GM19467 (cell line): ENCODE data around the gene RAB37.

Source experiments
- ATAC-seq: cut with Tn5 transposase; IDR thresholded peaks from one replicate; pipeline ENCODE4 v1.9.1; 2021; ENCODE audit warnings: mild to moderate bottlenecking, moderate library complexity; ENCODE audit not compliant: unreplicated experiment

The RAB37 gene

DNA sequence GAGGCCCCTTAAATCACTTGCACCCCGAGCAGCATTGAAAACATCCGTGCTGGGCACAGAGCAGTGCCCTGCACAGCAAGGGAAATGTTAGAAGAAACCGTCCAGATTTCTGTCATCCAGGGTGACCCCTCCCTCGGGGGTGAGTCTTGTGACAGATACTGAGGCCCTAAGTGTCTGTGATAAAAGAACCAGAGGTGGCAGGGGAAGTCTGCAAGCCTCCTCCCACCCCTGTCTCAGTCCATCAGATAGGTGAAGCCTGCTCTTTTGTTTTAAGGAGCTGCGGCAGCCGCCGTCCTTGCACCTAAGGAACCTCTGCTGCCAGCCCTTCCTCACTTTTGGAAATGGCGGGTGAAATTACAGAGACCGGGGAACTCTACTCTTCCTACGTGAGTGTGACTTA lies 39.9 kb downstream of the RAB37 start:
- no peak for ATAC-seq

DNA sequence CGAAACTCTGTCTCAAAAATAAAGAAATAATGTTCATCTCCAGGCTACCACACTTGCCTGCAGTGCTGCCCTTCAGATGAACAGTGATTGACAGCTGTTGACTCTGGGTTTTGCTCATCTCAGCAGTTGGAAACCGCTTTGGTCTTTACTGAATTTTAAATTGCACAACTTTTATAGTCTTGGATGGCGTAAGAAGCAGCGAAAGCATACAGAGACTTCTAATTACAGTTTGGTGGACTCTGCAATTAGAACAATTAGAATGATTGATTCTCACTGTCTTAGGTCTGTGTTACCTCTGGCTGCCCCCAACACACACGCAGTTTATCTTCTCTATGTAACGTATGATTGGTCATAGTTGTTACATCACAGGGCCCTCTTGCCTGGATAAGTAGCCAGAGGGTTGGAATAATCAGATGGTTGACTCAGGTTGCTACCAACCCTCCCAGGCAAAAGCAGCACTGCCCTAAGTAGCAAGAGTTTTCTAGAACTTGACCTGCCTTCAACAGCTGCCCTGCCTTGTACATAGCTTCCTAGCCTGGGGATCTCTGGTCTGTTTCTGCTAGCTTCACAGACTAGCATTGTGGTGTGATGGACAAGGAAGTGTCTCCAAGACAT lies 41.0 kb downstream of the RAB37 start:
- no peak for ATAC-seq

DNA sequence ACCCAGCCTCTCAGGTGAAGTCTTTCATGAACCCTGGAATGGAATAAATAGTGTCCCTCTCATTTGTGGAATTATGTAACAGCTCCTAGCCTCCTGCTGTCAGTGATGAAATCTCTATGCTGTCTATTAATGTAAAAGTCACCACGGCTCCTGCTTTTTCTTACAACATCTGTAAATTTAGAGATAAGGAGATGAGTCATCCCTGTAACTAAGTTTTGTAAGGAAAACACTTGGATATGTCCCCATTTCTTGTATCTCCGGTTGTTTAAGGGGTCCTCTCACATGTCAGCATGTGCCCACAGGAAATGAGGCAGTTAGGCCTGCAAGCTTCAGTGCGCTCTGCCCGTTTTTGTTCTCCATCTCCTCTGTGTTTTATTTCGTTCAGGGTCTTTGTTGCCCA lies 41.9 kb downstream of the RAB37 start:
- ATAC-seq: no peak

DNA sequence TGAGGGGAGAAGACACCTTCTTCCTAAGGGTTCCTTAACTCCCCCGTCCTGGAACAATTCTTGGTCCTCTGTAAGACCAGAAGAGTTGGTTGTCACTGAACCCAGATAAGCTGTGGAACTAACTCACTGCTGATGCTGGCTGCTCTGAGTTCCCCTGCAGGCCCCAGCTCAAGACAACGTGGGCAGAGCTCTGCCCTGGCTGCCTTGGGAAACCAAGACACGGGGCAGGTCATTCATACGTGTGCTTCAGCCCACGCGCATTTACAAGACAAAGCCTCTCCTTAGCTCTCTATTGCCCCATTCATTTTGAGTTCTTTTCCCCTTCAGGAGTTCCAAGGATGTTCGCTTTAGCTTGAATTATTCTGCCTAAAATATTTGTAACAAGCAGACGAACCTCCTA lies 42.4 kb downstream of the RAB37 start:
- no peak for ATAC-seq

DNA sequence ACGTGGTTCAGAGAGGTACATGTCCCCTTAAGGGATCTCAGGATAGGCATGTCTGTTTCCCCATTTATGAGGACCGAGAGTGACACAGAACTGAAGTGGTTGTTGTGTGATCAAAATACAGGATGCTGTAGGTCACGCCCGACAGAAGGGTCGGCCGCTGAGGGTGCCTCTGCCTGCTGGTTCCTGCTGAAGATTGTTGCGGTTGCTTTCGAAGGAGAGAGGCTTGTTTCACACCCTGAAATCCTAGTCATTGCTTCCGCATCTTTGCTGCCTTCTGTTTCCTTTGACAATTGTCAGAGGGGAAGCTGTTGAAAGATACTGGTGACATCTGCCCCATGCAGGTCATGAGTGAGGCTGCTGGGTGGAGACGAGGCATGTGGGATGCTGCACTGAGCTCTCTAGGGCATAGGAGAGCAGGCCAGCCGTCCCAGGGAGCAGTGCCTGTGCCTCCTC lies 42.9 kb downstream of the RAB37 start:
- ATAC-seq: no peak

DNA sequence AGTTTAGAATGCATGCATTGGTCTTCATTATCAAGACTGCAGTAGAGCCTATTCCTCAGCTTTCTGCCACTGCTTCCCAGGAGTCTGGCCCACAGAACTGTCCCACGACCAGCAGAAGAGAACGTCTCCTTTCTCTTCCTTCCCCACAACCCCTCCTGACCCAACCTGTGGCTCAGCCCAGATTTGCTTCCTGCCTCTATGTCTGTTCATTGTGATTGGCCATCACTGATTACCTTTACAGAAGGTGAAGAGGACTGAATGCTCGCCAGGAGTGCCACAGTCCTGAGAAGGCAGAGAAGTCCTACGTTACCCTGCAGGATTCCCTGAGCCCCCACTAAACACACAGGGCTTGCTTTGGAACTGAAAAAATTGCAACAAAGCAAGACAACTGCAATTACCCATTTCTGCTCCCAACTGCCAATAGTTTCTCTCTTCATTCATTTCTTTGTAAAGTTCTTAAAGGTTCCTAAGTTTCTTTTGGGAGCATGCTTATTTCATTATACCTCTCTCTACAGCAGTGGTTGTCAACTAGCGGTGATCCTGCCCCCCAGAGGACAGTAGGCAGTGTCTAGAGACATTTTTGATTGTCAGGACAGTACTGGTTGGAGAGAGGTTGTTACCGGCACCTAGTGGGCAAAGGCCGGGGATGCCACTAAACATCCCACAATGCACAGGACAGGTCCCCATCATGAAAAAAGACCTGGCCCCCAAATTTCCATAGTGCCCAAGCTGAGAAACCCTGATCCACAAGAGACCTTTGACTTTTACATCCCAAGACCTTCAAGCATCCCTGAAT lies 43.6 kb downstream of the RAB37 start:
- no peak for ATAC-seq

DNA sequence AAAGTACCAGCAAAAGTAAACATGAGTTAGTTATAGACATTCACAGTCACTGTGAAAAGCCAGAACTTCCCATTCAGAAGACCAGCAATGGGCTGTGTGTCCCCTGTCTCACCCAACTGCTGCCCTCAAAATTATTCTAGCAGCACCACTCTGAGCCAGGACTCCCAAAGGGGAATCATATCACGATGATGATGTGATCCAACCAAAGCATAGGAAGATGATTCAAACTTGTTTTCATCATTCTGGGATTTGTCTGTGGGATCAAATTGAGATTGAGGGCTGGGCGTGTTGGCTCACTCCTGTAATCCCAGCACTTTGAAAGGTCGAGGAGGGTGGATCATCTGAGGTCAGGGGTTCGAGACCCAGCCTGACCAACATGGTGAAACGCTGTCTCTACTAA lies 45.5 kb downstream of the RAB37 start:
- no peak for ATAC-seq

DNA sequence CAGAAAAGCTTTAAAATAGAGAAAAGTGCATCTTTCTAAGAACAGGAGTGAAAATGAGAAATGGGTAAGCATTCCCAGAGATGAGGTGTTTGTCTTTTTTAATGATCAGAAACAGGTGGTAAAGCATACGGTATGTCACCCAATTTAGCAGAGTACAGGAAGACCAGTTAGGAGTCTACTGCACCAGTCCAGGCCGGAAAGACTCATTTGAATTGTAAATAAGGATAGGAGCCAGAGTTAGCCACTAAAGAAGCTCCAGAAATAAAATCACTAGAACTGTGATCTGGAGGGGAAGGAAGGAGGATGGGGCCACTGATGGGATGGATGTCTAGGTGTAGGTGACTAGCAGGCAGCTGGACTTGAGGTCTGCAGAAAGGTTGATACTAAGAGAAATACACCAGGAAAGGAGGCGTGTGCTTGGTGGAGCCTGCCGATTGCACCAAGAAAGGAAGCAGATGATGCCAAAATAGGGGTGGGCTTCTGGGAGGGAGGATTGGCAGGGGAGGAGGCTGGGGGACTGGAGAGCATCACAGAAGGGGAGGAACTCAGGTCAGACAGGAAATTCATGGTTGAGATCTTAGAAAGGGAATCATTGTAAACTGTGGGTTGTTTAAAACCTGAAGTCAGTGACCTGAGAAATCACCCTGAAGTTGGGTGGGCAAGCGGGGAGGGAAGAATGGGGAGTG lies 47.2 kb downstream of the RAB37 start:
- no peak for ATAC-seq

DNA sequence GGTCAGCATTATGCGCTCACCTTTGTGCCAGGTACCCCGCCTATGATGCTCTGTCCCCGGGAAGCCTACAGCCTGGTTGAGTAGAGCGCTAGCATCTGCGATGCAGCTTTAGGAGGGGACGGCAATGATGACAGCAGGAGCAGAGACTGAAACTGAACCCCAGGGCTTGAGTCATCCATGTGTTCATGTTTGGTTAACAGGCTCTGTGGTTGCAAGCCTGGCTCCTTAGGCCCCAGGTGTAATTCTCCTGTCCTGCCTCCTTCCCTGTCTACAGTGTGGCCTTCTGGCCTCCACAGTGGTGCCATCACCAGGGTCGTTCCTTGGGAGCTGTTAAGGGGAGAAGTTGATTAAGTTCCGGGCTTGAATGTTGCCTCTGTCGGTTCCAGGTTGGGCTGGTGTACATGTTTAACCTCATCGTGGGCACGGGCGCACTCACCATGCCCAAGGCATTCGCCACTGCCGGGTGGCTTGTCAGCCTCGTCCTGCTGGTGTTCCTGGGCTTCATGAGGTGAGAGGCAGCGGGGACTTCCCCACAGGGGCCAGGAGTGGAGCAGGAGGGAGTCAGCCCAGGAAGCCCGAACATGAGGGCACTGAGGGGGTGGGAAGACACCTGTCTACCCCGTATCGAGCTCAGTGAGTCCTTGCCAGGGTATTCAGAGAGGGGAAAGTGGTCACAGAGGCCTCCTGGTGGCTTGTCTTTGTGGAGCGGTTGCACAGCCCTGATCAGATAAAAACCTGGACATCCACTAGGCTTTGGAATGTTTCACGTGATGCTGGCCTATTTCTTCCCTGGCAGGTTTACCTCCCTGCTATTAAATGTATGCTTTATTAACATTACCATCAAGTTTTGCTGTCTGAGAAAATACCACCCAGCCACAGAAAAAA lies 48.3 kb downstream of the RAB37 start:
- no peak for ATAC-seq

DNA sequence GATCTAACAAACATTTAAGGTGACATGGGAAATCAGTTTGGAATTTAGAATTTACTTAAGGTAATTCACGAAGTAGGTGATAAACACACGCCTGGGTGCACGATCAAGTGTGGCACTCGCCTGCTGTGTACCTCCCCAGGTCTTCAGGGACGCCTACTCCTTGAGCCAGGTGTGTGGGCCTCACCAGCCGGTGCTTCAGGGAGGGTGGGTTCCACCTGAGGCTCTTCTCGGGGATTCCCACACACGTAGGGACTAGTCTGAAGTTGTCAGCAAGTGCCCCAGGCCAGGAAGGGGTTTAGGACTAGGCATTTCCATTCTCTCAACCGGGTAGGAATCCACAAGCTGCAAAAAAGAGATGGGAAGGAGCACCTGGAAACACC lies 48.9 kb downstream of the RAB37 start:
- no peak for ATAC-seq

DNA sequence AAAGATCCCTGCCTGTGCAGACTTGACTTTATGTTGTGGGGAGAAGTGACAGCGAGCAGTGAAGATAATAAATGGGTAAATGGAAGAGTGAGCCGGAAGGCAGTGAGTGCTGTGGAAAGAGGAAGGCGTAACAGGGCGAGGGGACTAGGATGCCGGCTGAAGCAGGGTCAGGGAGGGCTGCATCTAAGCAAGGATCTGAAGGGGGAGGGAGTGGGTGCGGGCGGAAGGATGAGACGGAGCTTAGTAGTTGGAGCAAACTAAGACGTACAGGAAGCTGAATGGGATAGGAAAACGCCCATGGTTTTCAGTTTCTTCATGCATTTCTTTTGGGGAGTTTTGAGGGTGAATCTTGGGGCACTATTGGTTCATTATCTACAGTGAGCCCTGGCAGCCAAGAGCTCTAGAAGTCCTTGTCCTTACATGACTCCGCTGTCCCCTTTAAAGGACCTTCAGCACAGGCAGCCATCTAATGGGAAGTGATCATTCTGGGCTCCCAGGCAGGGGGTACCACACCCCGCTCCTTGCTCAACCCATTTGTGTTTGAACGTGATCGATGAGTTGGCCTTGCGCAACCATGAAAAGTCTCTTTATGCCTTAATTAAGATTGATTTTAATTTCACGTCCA lies 49.5 kb downstream of the RAB37 start:
- no peak for ATAC-seq

DNA sequence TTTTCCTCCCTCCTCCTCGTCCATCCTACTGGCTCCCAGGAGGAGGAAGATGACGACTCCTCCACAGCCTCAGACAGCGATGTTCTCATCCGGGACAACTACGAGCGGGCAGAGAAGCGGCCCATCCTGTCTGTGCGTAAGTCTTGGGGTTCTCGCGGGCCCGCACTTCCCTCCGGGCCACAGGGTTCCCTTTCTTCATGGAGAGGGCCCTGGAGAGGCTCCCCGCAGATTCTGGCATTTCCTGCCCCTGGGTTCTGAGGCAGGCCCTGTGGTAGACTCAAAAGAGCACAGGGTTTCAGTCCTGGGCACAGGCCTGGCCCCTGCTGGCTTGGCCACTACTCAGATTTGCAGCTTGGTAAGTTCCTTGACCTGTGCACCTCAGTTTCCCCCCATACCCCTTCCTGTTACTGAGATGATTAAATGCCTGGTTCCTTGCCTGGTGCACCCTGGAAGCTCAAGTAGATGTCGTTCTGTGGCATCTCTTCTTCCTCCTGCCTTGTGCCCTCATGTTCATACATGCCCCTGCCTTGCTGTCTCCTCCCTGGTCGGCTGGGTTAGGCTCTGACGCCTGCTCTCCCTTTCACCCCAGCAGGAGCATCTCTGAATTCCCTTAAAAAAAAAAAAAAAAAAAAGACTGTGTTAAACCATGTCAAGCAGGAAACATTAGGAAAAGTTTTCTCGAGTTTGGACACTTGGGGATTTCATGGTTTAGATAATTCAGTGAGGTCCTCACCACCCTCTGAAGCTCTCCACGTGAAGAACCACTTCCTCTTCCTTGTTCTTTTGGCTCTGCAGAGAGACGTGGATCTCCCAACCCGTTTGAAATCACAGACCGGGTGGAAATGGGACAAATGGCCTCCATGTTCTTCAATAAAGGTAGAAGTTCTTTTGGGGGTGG lies 53.4 kb downstream of the RAB37 start:
- ATAC-seq: no peak

DNA sequence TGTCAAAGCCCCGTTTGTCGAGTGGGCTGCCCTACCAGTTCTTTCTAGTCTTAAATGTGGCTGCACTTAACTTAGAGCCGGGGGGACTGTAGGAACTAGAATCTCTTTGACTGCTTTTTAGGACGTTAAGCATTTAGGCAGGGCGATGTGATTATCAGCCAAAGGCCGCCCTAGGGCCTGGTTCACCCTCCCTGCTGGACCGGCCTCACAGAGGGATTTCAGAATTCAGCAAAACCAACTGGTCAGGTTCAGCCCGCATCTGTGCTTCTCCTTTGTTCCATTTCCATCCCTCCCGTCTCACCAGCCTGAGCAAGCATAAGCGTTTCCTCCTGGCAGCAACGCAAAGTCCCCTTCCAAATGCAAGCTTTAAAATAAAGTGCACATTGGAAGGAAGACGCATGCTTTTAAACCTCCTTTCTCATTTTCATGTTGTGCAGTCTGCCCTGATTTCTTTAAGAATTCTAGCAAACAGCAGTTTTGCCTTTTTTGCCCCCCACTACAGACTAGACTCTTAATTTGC lies 55.6 kb downstream of the RAB37 start:
- no peak for ATAC-seq

DNA sequence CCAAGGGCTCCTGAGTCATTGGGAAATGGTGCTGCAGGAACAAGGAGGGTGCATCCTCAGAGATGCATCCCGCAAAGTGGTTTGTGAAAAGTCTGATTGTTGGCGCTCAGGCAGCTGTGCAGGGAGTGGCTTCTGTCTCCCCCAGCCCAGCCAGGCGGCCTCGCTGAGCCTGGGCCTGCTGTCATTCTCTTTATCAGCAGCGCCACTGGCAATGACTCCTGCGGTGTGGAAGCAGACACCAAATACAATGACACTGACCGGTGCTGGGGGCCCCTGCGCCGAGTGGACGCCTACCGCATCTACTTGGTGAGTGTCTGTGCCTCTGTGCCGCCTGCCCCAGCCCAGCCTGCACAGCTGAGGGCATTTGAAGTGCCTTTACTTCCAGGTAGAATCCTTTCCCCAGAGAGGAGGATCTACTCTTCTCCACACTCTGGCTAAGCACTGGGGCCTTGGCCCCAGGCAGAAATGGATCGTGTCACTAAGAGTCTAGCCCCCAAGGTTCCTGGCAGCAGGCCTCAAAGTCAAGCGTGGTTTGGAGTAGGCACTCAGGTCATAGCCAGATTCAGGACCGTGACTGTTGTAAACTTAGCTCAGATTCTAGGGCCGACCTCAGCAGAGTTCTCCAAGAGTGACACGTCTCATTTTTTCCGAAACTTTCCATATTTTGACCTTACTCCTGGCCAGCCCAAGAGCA lies 58.4 kb downstream of the RAB37 start:
- no peak for ATAC-seq

DNA sequence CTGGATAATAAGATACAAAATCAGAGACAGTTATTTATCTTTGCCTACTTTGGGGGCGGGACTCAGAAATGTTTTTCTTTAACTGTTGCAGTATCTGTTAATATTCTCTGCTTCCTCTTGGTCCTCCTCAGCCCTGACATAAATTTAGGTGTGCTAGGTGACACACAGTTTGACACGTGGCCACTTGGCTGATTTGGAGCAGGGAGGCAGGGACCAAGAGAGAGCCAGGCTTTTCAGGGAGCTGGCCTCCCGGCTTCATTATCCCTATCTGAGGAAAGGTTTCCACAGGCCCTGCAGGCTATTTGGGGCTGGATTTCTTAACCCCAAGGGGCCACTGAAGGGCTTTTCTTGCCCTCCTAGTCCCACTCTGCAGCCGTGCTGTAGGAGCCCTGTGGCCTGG lies 59.2 kb downstream of the RAB37 start:
- no peak for ATAC-seq

DNA sequence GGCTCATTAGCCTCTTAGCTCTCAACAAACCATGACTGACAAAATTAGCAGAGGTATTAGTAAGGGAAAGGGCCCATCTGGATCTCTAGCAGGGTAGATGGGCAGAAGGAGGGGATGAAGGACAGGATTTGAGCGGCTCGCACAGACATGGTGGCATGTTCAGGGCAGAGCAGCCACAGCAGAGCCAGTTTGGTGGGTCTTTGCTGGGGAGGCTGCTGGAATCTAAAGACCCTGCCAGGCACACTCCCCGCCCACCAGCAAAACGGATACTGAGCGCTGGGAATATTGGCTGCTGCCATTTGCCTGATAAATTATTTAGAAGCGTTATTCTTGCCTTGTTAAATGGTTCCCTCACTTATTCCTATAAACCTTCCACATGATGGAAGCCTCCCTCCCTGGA lies 59.8 kb downstream of the RAB37 start:
- no peak for ATAC-seq
